Measurements from ENCODE around the gene DMWD. TPM values are rescaled to one million over a fixed set of nuclear protein-coding genes. Genes with fewer than 3 reads are reported as not detected.

DMWD gene
- total RNA-seq, 3 donors from 2014 or later (not counting 1 experiment from before 2014, with no cell fraction given) = 66.2 to 82.1 (median 66.3) TPM

- ATAC-seq (peak; percentile 77 to 96 (median 88)), DNase-seq (peak; percentile 55 to 83)
- H3K9me3 Mint-ChIP-seq = no peaks in the 10 kb centered on the region
- H3K4me1 Mint-ChIP-seq = peaks cover under 1 to 5% of the 10 kb centered on the region in 2 donors
- WGBS (ENCODE audit: insufficient coverage) = 9% methylated on average over 10 of the region's 10 CpGs
- Histone ChIP-seq H3K9me3 (ENCODE audit: control insufficient read depth, insufficient read depth, low read length) (no peaks in the 10 kb centered on the region), H3K36me3 (ENCODE audit: control insufficient read depth, insufficient read depth, low read length) (no peaks in the 10 kb centered on the region), H3K27ac (ENCODE audit: low read length) (no peak overlapping the region), H3K27me3 (ENCODE audit: control insufficient read depth, insufficient read depth, low read length) (peaks cover 5% of the 10 kb centered on the region), H3K4me1 (ENCODE audit: control insufficient read depth, insufficient read depth, low read length) (no peaks in the 10 kb centered on the region), H3K4me3 (ENCODE audit: low read length) (no peak overlapping the region)
- TF ChIP-seq CTCF (IDR thresholded peaks at IDR 0.05) = peak; percentile 86
- no peaks in the 10 kb centered on the region for H3K36me3 Mint-ChIP-seq
- intact Hi-C loops (cut with micrococcal nuclease) = loop anchor here (1.0 kb wide), 1 partner anchor 29 kb away; no protein-coding TSS in a partner anchor
- H3K27me3 Mint-ChIP-seq (ENCODE audit: low read depth in 2 of 2) = peaks cover 0 to 18% of the 10 kb centered on the region in 2 donors
- H3K27ac Mint-ChIP-seq = no peak overlapping the region
- H3K4me3 Mint-ChIP-seq = no peak overlapping the region
Measured at GRCh38 chr19:45798995-45799517, 6.4 kb upstream of the DMWD start.

GRCh38 chr19:45794627-45795026 lies 2.0 kb upstream of the DMWD start:
- intact Hi-C loops (cut with micrococcal nuclease) = no loop called here
- no peaks in the 10 kb centered on the region for H3K9me3 ChIP-seq (ENCODE audit: control insufficient read depth, insufficient read depth, low read length)
- peaks cover 32% of the 10 kb centered on the region for H3K4me1 ChIP-seq (ENCODE audit: control insufficient read depth, insufficient read depth, low read length)
- Mint-ChIP-seq H3K4me3 (no peak overlapping the region), H3K4me1 (peaks cover 29 to 39% of the 10 kb centered on the region in 2 donors), H3K9me3 (no peaks in the 10 kb centered on the region), H3K36me3 (no peaks in the 10 kb centered on the region), H3K27me3 (ENCODE audit: low read depth in 2 of 2) (peaks cover 0 to 13% of the 10 kb centered on the region in 2 donors), H3K27ac (peak overlapping the region; percentile 33 to 86)
- H3K27me3 ChIP-seq (ENCODE audit: control insufficient read depth, insufficient read depth, low read length) = peaks cover 5% of the 10 kb centered on the region
- DNase-seq = no peak
- 86% methylated on average over 2 of the region's 2 CpGs for WGBS (ENCODE audit: insufficient coverage)
- H3K36me3 ChIP-seq (ENCODE audit: control insufficient read depth, insufficient read depth, low read length) = no peaks in the 10 kb centered on the region
- no peak for TF ChIP-seq CTCF (IDR thresholded peaks at IDR 0.05)
- H3K4me3 ChIP-seq (ENCODE audit: low read length) = no peak overlapping the region
- no peak overlapping the region for H3K27ac ChIP-seq (ENCODE audit: low read length)
- ATAC-seq = no peak

GRCh38 chr19:45793876-45794275 lies 1.2 kb upstream of the DMWD start:
- no peaks in the 10 kb centered on the region for H3K9me3 Mint-ChIP-seq
- H3K27ac ChIP-seq (ENCODE audit: low read length) = no peak overlapping the region
- peaks cover 33 to 38% of the 10 kb centered on the region in 2 donors for H3K4me1 Mint-ChIP-seq
- H3K4me3 Mint-ChIP-seq = peak overlapping the region; percentile 82
- intact Hi-C loops (cut with micrococcal nuclease) = loop anchor here (1.0 kb wide), 1 partner anchor 24 kb away; no protein-coding TSS in a partner anchor
- H3K4me1 ChIP-seq (ENCODE audit: control insufficient read depth, insufficient read depth, low read length) = peaks cover 32% of the 10 kb centered on the region
- no peak for ATAC-seq
- DNase-seq = no peak
- WGBS (ENCODE audit: insufficient coverage) = 31% methylated on average over 5 of the region's 6 CpGs
- H3K36me3 Mint-ChIP-seq = peaks cover 5% of the 10 kb centered on the region
- no peak for TF ChIP-seq CTCF (IDR thresholded peaks at IDR 0.05)
- peak overlapping the region; percentile 86 to 98 for H3K27ac Mint-ChIP-seq
- peaks cover 7% of the 10 kb centered on the region for H3K36me3 ChIP-seq (ENCODE audit: control insufficient read depth, insufficient read depth, low read length)
- peaks cover 0 to 9% of the 10 kb centered on the region in 2 donors for H3K27me3 Mint-ChIP-seq (ENCODE audit: low read depth in 2 of 2)
- H3K4me3 ChIP-seq (ENCODE audit: low read length) = no peak overlapping the region
- H3K27me3 ChIP-seq (ENCODE audit: control insufficient read depth, insufficient read depth, low read length) = peaks cover 5% of the 10 kb centered on the region
- H3K9me3 ChIP-seq (ENCODE audit: control insufficient read depth, insufficient read depth, low read length) = no peaks in the 10 kb centered on the region

GRCh38 chr19:45793178-45793564 lies 526 bp upstream of the DMWD start:
- no peak overlapping the region for H3K4me3 ChIP-seq (ENCODE audit: low read length)
- peaks cover 0 to 8% of the 10 kb centered on the region in 2 donors for H3K27me3 Mint-ChIP-seq (ENCODE audit: low read depth in 2 of 2)
- H3K9me3 ChIP-seq (ENCODE audit: control insufficient read depth, insufficient read depth, low read length) = no peaks in the 10 kb centered on the region
- WGBS (ENCODE audit: insufficient coverage) = 49% methylated on average over 3 of the region's 3 CpGs
- H3K27me3 ChIP-seq (ENCODE audit: control insufficient read depth, insufficient read depth, low read length) = peaks cover 5% of the 10 kb centered on the region
- no peaks in the 10 kb centered on the region for H3K9me3 Mint-ChIP-seq
- peak overlapping the region; percentile 86 to 98 for H3K27ac Mint-ChIP-seq
- H3K36me3 ChIP-seq (ENCODE audit: control insufficient read depth, insufficient read depth, low read length) = peaks cover 10% of the 10 kb centered on the region
- intact Hi-C loops (cut with micrococcal nuclease) = loop anchor here (1.0 kb wide), 1 partner anchor 23 kb away; no protein-coding TSS in a partner anchor
- peak overlapping the region; percentile 68 for H3K27ac ChIP-seq (ENCODE audit: low read length)
- peak overlapping the region; percentile 82 for H3K4me3 Mint-ChIP-seq
- no peak for DNase-seq
- TF ChIP-seq CTCF (IDR thresholded peaks at IDR 0.05) = no peak
- H3K4me1 Mint-ChIP-seq = peaks cover 34 to 42% of the 10 kb centered on the region in 2 donors
- H3K36me3 Mint-ChIP-seq = peaks cover 10% of the 10 kb centered on the region
- no peak for ATAC-seq
- peaks cover 32% of the 10 kb centered on the region for H3K4me1 ChIP-seq (ENCODE audit: control insufficient read depth, insufficient read depth, low read length)

All from natural killer cell (primary cell).